ELF-1 (cell line): Measurements from ENCODE around the gene ZGLP1.
"Not testable (repeated sequence)": the region's sequence is repeated elsewhere in the genome, so short reads cannot be mapped to it uniquely, and the experiment has no call there.

Source experiments
- DNase-seq: peaks from one replicate; pipeline ENCODE4 v3.0.0-alpha.2; 2016; ENCODE audit warnings: low read depth, low spot score

ZGLP1 gene

DNA sequence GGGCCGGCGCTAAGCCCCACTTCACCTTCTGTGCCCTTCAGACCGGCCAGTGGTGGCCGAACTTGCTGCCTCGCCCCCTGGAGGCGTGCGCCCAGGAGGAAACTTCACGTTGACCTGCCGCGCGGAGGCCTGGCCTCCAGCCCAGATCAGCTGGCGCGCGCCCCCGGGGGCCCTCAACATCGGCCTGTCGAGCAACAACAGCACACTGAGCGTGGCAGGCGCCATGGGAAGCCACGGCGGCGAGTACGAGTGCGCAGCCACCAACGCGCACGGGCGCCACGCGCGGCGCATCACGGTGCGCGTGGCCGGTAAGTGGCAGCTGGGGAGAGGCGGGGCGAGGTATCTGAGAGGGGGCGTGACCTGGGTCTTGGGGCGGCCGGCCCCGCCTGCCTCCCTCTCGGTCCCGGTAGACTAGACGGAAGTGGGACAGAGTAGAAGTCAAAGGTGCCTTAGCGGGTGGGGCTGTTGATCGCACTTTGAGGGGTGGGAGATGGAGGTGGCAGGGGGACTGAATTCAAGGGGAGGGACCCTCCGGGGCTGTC is 14.2 kb downstream of the ZGLP1 start:
- peak; percentile 39 for DNase-seq

DNA sequence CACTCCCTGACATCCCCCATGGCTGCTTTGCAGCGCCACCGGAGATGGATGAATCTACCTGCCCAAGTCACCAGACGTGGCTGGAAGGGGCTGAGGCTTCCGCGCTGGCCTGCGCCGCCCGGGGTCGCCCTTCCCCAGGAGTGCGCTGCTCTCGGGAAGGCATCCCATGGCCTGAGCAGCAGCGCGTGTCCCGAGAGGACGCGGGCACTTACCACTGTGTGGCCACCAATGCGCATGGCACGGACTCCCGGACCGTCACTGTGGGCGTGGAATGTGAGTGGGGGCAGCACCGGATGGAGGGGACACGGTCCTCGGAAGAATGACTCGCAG is 15.3 kb downstream of the ZGLP1 start:
- DNase-seq, result peak; percentile 73

DNA sequence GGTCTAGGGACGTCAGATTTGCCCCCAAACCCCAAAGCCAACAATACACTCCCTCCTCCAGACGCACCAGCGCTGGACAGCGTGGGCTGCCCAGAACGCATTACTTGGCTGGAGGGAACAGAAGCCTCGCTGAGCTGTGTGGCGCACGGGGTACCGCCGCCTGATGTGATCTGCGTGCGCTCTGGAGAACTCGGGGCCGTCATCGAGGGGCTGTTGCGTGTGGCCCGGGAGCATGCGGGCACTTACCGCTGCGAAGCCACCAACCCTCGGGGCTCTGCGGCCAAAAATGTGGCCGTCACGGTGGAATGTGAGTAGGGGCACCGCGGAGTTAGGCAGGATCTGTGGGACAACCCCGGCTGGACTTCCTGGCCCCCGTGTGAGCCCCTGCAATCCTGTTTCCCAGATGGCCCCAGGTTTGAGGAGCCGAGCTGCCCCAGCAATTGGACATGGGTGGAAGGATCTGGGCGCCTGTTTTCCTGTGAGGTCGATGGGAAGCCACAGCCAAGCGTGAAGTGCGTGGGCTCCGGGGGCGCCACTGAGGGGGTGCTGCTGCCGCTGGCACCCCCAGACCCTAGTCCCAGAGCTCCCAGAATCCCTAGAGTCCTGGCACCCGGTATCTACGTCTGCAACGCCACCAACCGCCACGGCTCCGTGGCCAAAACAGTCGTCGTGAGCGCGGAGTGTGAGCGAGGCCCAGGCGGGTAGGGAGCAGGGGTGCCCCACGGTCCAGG is 15.8 kb downstream of the ZGLP1 start:
- DNase-seq, result peak; percentile 20

DNA sequence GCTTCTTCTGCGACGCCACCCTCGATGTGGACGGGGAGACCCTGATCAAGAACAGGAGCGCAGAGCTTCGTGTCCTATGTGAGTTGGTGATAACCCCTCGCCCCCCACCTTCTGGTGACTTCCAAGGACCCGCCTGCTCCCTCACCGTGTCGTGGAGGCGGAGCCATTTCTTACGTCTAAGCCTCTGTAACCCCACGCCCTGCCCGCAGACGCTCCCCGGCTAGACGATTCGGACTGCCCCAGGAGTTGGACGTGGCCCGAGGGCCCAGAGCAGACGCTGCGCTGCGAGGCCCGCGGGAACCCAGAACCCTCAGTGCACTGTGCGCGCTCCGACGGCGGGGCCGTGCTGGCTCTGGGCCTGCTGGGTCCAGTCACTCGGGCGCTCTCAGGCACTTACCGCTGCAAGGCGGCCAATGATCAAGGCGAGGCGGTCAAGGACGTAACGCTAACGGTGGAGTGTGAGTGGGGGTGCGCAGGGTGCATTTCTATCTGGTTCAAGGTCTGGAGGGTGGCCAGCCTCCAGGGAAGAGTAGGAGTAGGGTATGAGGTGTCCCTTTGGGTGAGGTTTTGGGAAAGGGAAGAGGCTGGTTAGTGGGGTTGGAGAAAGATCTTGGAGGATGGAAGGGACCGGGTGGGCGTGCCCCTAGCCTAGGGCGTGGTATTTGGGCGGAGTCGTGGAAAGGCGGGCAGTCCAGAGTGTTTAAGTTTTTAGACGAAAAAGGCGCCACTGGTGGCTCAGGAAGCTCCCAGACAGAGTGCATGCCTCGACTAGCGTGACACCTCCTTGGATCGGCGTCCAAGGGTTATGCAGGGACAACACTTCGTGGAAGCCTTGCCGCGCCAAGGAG is 16.6 kb downstream of the ZGLP1 start:
- no peak for DNase-seq

DNA sequence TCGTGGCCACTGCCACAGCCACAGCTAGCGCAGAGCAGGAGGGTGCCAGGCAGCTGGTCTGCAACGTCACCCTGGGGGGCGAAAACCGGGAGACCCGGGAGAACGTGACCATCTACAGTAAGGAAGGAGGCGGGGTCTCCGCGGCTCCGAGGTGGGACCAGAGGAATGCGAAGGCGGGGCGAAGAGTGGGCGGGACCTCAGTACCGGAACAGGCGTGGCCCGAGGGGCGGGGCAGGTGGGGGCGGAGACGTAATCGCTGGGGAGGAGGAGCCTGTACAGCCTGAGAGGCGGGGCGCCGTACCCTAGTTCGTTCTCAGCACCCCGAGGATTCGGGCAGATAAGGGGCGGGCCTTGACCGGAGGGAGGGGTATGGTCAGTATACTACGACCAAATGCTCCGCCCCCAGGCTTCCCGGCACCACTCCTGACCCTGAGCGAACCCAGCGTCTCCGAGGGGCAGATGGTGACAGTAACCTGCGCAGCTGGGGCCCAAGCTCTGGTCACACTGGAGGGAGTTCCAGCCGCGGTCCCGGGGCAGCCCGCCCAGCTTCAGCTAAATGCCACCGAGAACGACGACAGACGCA is 17.3 kb downstream of the ZGLP1 start:
- peak; percentile 83 for DNase-seq

DNA sequence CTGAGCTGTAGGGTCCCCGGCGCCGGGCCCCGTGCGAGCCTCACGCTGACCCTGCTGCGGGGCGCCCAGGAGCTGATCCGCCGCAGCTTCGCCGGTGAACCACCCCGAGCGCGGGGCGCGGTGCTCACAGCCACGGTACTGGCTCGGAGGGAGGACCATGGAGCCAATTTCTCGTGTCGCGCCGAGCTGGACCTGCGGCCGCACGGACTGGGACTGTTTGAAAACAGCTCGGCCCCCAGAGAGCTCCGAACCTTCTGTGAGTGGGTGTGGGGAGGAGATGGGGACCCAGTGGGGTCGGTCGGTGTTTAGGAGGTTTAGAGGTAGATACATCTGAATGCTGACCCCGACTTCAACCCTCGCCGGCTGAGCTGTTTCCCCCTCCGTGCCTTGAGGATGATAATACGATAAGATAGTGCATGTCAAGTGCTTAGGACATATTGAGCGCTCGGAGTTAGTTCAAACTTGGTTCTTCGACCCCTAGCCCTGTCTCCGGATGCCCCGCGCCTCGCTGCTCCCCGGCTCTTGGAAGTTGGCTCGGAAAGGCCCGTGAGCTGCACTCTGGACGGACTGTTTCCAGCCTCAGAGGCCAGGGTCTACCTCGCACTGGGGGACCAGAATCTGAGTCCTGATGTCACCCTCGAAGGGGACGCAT is 17.9 kb downstream of the ZGLP1 start:
- peak; percentile 34 for DNase-seq

DNA sequence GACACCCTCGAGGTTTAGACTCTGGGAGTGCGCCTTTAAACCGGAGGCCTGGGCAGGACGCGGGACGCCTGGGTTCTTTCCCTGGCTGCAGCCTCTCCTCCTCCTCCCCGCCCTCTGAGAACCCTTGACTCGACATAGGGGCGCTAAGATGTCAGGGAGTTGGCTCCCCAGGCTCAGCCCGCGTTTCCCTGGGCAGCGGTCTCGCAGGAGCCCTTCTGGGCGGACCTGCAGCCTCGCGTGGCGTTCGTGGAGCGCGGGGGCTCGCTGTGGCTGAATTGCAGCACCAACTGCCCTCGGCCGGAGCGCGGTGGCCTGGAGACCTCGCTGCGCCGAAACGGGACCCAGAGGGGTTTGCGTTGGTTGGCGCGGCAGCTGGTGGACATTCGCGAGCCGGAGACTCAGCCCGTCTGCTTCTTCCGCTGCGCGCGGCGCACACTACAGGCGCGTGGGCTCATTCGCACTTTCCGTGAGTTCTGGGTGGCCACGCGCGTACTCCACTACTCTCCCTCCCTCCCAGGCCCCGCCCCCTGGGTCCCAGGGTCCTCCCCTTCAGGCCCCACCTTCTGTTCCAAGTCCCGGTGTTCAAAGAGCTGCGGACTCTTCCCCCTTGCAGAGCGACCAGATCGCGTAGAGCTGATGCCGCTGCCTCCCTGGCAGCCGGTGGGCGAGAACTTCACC is 18.6 kb downstream of the ZGLP1 start:
- peak; percentile 39 for DNase-seq

DNA sequence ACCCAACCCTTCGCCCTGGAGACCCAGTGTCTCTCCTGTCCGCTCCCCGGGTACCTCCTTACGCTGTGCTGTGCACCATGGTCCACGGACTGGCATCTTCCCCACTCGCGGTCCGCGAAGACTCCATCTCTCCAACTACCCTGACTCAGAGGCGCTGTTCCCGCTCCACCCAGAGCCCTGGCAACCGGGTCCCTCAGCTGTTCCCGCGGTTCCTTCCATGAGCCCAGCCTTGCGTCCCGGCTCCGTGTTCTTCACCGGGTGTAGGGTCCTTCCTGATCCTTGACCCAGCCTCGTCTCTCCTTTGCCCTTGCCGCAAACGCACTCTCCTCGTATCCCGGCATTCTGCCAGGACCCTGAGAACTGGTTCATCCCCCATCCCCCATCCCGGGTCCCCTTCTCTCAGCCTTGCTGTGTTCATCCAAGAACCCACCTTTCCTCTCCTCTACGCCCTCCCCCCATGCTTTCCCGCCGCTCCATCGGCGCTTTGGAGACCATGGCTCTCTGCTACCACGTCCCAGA is 19.2 kb downstream of the ZGLP1 start:
- DNase-seq, result peak; percentile 21

DNA sequence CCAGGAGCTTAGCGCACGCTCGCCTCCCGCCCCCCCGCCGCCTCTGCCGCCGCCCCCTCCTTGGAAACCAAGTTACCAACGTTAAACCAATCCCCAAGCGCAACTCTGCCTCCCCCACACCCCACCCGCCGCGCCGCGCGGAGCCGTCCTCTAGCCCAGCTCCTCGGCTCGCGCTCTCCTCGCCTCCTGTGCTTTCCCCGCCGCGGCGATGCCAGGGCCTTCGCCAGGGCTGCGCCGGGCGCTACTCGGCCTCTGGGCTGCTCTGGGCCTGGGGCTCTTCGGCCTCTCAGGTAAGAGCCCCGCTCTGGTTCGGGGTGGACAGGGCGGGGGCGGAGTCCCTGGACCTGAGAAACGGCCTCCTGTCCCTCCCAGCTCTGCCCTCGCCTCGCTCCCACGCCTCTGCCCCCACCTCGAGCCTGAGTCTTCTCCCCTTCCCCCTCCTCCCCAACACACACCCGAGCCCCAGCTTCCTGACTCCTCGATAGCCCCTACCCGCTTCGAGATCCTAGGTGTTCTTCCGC is 19.7 kb downstream of the ZGLP1 start, which contains the start of gene ICAM5:
Gene ICAM5 (plus strand): TSS at position 117 of the 521 bp plus-strand sequence. CDS start 92 bp downstream, at position 209.
- no peak for DNase-seq

DNA sequence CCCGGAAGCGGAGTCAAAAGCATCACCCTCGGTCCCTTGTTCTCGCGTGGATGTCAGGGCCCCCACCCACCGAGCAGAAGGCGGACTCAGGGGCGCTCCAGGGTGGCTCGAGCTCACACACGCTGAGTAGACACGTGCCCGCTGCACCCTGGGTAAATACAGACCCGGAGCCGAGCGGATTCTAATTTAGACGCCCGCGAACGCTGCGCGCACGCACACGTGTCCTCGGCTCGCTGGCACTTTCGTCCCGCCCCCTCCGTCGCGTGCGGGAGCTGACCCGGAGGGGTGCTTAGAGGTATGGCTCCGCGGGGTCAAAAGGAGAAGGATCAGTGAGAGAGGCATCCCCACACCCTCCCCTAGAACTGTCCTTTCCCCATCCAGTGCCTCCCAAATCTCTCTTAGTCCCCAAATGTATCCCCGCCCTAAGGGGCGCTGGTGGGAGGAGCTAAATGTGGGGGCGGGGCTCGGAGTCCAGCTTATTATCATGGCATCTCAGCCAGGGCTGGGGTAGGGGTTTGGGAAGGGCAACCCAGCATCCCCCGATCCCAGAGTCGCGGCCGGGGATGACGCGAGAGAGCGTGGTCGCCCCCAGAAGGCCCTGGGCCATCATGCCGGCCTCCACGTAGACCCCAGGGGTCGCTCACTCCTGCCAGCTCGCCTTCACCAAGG is 20.3 kb downstream of the ZGLP1 start:
- DNase-seq, result peak; percentile 57

DNA sequence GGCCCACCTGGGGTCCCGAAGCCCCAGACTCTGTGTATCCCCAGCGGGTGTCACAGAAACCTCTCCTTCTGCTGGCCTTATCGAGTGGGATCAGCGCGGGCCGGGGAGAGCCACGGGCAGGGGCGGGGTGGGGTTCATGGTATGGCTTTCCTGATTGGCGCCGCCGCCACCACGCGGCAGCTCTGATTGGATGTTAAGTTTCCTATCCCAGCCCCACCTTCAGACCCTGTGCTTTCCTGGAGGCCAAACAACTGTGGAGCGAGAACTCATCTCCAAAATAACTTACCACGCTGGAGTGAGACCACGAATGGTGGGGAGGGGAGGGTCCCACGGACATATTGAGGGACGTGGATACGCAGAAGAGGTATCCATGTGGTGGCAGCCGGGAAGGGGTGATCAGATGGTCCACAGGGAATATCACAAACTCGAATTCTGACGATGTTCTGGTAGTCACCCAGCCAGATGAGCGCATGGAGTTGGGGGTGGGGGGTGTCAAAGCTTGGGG is 20.9 kb downstream of the ZGLP1 start:
- peak; percentile 74 for DNase-seq

DNA sequence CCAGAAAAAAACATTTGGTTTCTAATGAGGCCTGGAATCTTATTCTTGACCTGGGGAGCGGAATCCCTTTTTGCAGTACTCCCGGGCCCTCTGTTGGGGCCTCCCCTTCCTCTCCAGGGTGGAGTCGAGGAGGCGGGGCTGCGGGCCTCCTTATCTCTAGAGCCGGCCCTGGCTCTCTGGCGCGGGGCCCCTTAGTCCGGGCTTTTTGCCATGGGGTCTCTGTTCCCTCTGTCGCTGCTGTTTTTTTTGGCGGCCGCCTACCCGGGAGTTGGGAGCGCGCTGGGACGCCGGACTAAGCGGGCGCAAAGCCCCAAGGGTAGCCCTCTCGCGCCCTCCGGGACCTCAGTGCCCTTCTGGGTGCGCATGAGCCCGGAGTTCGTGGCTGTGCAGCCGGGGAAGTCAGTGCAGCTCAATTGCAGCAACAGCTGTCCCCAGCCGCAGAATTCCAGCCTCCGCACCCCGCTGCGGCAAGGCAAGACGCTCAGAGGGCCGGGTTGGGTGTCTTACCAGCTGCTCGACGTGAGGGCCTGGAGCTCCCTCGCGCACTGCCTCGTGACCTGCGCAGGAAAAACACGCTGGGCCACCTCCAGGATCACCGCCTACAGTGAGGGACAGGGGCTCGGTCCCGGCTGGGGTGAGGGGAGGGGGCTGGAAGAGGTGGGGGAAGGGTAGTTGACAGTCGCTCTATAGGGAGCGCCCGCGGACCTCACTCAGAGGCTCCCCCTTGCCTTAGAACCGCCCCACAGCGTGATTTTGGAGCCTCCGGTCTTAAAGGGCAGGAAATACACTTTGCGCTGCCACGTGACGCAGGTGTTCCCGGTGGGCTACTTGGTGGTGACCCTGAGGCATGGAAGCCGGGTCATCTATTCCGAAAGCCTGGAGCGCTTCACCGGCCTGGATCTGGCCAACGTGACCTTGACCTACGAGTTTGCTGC is 22.5 kb downstream of the ZGLP1 start, which contains the start of gene ICAM4:
Gene ICAM4 (plus strand): TSS at position 153 of the 935 bp plus-strand sequence. CDS start 58 bp downstream, at position 211.
- DNase-seq, result peak; percentile 53

DNA sequence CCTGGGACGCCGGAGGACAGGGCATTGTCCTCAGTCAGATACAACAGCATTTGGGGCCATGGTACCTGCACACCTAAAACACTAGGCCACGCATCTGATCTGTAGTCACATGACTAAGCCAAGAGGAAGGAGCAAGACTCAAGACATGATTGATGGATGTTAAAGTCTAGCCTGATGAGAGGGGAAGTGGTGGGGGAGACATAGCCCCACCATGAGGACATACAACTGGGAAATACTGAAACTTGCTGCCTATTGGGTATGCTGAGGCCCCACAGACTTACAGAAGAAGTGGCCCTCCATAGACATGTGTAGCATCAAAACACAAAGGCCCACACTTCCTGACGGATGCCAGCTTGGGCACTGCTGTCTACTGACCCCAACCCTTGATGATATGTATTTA is 24.2 kb downstream of the ZGLP1 start:
- no peak for DNase-seq

DNA sequence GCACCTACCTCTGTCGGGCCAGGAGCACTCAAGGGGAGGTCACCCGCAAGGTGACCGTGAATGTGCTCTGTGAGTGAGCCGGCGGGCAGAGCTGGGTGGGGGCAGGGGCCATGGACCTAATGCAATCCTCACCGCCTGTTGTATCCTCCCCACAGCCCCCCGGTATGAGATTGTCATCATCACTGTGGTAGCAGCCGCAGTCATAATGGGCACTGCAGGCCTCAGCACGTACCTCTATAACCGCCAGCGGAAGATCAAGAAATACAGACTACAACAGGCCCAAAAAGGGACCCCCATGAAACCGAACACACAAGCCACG is 24.7 kb downstream of the ZGLP1 start:
- DNase-seq, result no peak

DNA sequence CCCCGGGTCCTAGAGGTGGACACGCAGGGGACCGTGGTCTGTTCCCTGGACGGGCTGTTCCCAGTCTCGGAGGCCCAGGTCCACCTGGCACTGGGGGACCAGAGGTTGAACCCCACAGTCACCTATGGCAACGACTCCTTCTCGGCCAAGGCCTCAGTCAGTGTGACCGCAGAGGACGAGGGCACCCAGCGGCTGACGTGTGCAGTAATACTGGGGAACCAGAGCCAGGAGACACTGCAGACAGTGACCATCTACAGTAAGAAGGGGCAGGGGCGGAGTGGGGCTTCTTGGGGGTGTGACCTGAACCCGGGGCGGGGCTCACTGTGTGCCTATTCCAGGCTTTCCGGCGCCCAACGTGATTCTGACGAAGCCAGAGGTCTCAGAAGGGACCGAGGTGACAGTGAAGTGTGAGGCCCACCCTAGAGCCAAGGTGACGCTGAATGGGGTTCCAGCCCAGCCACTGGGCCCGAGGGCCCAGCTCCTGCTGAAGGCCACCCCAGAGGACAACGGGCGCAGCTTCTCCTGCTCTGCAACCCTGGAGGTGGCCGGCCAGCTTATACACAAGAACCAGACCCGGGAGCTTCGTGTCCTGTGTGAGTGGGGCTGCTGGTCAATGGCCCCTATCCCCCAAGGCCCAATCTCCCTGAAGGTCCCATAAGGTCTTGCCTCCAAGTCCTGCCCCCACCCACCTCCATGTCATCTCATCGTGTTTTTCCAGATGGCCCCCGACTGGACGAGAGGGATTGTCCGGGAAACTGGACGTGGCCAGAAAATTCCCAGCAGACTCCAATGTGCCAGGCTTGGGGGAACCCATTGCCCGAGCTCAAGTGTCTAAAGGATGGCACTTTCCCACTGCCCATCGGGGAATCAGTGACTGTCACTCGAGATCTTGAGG is 25.3 kb downstream of the ZGLP1 start:
- no peak for DNase-seq

DNA sequence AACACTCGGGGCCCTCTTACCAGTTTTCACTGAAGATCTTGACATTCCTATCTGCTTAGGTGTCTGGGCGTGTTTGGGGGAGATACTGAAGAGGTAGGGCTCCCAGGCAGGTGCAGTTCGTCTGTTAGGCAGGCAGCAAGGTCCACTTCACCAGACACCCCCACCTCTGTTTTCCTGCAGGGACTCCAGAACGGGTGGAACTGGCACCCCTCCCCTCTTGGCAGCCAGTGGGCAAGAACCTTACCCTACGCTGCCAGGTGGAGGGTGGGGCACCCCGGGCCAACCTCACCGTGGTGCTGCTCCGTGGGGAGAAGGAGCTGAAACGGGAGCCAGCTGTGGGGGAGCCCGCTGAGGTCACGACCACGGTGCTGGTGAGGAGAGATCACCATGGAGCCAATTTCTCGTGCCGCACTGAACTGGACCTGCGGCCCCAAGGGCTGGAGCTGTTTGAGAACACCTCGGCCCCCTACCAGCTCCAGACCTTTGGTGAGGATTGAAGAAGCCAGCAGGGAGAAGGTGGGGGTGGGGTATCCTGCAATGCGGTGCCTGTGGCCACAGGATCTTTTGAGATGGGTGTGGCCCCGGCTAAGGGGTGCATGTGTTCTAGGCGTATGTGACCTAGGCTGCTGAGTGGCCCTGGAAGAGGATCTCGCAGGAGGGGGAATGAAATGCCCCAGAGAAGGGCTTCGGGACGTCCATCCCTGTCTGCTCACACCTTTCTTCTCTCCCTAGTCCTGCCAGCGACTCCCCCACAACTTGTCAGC is 26.1 kb downstream of the ZGLP1 start:
- no peak for DNase-seq

DNA sequence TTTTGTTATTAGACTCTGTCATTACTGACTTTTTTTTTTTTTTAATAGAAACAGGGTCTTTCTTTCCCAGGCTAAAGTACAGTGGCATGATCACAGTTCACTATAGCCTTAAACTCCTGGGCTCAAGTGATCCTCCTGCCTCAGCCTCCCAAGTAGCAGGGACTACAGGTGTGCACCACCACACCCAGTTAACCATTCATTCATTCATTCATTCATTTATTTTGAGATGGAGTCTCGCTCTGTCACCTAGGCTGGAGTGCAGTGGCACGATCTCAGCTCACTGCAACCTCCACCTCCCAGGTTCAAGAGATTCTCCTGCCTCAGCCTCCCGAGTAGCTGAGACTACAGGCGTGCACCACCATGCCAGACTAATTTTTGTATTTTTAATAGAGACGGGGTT is 27.6 kb downstream of the ZGLP1 start:
- not testable (repeated sequence) for DNase-seq
